GM12891 (cell line): ENCODE data around the gene CLTCL1.

ENCODE experiments used
- POLR2A ChIP-seq: IDR thresholded peaks from 2 replicates; pipeline ENCODE4 v1.6.1; 2011; ENCODE audit warnings: low read depth, low read length, control low read depth
- POLR2AphosphoS5 ChIP-seq: IDR thresholded peaks from 2 replicates; pipeline ENCODE4 v1.6.1; 2011; ENCODE audit warnings: low read depth, low read length, control low read depth
- SPI1 ChIP-seq: IDR thresholded peaks from 2 replicates; pipeline ENCODE4 v1.6.1; 2011; ENCODE audit warnings: low read depth, low read length, control low read depth
- TAF1 ChIP-seq: IDR thresholded peaks from 2 replicates; pipeline ENCODE4 v1.6.1; 2011; ENCODE audit warnings: low read depth, low read length, control low read depth

- TF ChIP-seq POLR2A (no peak), SPI1 (no peak), POLR2AphosphoS5 (no peak), TAF1 (no peak)
Observed at GRCh38 chr22:19138217-19139000, 153.1 kb downstream of the CLTCL1 start.
